GM21619 (cell line): ENCODE measurements around the gene ZBP1.
"Not testable (repeated sequence)": the region's sequence is repeated elsewhere in the genome, so short reads cannot be mapped to it uniquely, and the experiment has no call there.

Source experiments
- ATAC-seq: cut with Tn5 transposase; IDR thresholded peaks from one replicate; pipeline ENCODE4 v1.9.1; 2021; ENCODE audit not compliant: unreplicated experiment

The ZBP1 gene

DNA sequence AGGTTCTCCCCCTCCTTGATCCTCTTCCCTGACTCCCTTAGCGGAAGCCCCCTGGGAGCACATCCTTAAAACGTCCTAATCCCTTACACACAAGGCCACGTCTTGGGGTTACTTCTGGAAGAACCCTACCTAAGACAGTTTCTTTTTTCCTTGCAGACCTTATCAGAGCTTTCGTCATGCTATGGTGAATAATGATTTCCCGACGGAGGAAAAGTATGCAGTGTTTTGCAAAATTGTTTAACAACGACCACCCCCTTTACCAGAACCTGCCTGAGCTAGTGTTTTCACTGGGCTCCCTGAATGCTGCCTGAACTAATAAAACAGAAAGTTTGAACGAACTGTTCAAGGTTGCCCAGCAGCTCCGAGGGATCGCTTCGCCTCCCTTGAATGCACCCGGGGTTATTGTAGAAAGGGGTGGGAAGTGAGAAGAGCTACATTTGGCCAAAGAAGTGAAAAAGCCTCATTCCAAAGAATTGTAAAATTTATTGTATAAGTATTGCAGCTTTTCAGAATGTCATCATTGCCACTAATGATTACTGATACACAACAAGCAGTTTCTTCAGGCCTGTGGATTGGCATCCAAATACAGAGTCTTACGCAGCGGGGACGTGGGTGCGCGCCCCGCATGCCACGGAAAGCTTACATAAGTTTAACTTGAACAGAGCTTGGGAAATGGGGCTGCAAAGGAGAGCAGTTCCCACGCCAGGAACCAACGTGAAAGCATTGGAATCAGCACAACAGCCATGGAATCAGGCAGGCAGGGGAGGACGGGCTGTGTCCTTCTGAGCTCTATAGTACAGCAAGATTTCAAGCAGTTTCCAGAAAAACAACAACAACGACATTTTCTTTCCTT is 27.9 kb upstream of the ZBP1 start:
- ATAC-seq: no peak

DNA sequence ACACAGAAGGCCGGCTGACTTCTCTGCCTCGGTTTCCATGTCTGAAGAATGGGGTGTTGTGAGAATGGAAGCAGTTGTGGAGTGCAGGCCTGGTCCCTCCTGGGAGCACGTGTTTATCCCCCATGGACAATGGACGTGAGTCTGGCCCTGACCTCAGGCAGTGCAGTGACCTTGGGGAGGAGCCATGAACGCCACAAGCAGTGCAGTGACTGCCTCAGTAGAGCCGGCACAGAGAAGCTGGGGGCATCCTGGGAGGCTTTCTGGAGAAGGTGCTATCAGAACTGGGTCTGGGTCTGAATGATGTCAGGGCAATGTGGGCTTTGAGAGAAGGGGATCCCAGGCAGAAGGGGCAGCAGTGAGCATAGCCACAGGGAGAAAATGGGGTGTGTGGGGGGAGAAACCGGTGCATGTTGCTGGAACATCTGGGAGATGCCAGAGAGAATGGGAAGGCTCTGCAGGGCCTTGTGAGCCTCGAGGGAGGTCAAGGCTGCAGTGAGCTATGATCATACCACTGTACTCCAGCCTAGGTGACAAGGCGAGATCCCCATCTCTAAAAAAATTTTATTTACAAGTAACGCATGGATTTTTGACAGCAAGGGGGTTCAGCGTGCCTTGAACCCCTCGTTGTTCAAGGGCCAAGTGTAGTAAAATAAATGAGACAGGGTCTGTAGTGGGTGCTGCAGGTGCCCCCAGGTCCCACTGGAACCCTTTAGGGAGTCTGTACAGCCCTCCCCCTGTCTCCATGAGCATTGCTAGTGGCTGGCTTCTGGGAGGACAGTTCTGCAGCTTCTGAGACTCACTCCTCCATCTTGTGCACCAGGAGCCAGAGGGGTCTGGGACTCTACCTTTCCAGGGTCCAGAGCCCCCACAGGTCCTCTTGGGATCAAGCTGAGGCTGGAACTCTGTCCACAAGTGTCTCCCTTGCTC is 27.0 kb upstream of the ZBP1 start:
- no peak for ATAC-seq

DNA sequence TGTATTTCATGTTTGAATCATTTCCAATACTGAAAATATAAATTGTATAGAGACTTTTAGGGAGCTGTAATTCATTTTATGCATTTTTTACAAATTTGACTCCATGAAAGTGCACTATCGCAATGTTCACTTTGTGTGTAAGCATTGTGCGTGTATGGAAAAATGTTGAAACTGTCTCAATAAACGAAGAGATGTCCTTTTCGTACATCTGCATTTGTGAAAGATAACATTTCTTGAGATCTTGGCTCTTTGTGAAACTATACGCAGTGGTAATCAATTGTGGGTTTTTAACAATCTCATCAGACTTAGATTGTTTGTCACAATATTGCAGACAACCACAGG is 18.6 kb upstream of the ZBP1 start:
- ATAC-seq: no peak

DNA sequence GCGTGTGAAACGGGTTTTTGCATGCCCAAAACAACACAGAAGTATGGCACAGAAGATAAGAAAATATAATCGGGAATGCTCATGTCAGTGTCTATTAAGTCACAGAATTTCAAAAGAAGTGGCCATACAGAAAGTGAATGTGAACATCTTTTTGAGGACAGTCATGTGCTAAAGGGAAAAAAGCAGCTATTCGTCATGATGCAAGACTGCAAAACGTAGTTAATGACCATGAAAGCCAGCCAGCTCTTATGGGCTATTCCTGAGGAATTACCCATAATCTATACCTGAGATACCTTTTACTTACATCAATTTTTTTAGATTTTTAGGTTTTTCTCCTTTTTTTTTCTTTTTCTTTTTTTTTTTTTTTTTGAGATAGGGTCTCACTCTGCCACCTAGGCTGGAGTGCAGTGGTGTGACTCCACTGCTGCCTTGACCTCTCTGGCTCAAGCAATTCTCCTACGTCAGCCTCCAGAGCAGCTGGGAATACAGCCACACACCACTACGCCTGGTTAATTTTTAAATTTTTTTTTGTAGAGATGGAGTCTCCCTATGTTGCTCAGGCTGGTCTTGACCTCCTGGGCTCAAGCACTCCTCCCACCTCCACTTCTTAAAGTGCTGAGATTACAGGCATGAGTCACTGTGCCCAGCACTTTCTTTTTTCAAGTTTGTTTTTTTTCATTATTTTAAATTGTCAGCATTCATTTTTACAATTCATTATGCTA is 18.1 kb upstream of the ZBP1 start:
- ATAC-seq: no peak

DNA sequence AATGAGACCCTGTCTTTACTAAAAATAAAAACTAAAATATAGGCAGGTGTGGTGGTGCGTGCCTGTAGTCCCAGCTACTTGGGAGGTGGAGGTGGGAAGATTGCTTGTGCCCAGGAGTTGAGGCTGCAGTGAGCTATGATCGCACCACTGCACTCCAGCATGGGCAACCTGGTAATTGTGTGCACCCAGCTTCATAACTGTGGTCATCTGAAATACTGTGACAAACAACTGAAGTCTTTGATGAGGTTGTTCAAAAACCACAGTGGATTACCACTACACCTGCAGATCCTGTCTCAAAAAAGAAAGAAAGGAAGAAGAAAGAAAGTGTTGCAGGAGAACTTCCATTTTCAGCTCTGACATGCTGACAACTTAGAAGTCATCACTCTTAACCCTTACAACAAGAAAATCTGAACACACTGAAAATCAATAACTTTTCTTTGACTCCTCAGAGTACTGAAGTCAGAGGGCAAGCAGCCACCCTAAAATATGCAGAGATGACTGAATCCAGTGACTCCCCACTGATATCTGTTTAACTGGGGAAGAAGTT is 13.8 kb upstream of the ZBP1 start:
- no peak for ATAC-seq

DNA sequence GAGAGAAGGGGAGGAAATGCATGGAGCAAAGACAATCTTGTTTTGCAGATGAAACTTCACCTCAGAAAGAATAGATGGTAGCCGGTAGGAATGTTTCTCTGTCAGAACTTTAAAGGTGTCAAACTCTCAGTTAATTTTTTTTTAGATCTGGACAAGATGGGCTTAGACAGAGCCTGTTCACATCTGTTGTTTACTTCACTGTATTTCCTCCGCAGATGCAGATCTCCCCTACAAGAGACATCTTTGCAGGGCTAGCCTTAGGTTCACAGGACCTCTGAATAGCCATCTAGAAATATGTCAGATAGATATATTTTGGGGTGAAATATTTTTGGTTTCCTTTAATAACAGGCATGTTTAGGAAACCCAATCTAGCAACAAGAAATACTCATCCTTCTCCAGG is 12.1 kb upstream of the ZBP1 start:
- ATAC-seq: no peak

DNA sequence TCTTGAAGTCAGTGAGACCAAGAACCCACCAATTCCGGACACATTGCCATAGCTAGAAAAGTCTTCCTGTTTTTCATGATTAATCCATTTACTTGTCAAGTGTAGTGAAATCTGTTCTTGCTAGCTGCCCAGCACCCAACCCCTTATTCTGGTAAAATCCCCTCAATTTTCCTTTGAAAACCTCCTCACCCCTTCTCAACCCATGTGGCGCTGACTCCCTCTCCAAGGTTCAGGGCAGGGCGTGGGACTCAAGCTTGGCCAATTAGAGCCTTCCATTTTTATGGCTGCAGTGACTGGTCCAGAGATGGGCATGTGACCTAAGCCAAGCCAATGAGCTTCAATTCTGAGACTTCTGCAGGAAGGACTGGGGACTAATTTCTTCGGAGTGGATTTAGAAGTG is 9.8 kb upstream of the ZBP1 start:
- ATAC-seq: no peak

DNA sequence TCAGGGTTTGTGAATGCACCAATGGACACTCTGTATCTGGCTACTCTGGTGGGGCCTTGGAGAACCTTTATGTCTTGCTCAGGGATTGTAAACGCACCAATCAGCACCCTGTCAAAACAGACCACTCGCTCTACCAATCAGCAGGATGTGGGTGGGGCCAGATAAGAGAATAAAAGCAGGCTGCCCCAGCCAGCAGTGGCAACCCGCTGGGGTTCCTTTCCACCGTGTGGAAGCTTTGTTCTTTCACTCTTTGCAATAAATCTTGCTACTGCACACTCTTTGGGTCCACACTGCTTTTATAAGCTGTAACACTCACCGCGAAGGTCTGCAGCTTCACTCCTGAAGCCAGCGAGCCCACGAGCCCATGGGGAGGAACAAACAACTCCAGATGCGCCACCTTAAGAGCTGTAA is 9.3 kb upstream of the ZBP1 start:
- ATAC-seq: not testable (repeated sequence)

DNA sequence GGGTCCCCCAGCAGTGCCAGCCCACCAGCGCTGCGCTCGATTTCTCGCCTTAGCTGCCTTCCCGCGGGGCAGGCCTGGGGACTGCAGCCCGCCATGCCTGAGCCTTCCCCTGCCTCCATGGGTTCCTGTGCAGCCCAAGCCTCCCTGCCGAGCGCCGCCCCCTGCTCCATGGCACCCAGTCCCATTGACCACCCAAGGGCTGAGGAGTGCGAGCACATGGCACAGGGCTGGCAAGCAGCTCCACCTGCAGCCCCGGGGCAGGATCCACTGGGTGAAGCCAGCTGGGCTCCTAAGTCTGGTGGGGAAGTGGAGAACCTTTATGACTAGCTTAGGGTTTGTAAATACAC is 8.7 kb upstream of the ZBP1 start:
- ATAC-seq: not testable (repeated sequence)

DNA sequence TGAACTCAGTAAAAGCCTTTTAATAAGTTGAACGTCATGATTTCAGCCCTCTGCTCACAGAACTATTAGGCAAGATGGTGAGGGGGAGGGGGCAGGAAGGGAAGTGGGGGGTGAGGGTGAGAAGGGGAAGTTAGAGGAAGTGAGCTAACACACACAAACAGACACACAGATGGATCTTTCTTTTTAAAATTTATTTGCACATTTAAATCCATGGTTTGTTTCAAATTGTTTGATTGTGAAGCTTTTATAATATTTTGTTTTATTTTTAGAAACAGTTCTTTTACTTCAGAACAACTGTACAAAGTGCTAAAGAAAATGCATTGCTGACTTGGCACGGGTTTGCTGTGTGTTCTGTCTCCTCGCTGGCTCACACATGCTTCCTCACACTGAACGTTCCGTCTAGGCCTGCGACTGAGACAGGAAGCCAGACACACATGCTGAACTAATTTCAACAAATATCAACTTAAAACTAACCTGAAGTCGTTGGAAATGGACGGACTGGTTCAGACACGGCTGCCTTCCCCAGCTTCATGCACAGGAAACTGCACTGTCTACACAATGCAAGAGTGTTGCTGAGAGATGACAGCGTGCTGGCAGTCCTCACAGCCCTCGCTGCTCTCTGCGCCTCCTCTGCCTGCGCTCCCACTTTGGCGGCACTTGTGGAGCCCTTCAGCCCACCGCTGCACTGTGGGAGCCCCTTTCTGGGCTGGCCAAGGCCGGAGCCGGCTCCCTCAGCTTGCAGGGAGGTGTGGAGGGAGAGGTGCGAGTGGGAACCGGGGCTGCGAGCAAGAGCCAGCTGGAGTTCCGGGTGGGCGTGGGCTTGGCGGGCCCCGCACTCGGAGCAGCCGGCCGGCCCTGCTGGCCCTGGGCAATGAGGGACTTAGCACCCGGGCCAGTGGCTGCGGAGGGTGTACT is 8.1 kb upstream of the ZBP1 start:
- ATAC-seq: no peak

DNA sequence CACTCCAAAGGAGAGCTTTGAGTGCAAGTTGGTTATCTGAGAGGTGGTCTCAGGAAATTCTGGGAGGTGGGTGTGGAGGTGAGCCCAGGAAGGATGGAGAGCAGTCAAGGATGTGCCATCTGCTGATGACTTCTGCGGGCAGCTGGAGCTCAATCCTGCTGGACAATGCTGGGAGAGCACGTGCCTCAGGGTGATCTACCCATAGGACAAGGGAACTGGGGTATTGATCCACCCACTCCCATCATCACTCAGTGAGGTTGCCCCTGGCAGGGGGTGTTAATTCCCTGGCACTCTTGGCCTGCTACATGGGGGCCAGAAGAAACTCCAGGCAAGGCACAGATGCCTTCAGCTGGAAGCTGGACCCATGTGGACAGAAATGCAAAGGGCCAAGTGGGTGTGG is 7.1 kb upstream of the ZBP1 start:
- no peak for ATAC-seq

DNA sequence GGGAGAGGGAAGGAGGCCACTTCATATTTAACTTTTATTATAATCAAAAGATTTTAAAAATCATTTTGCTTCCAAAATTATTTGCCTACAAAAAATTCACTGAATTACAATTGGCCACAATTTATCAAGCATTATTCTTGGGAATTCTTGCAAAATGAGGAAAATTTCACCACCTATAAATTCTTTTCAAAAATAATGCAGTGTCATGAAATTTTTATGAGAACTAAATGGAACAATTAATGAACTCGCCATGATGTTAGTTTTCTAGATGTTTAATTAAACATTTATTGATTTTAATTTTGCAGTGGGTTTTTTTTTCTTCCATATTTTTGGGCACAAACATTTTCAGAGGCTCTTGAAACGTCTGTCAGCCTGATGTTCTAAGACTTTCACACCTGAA is 5.8 kb upstream of the ZBP1 start:
- ATAC-seq: no peak

DNA sequence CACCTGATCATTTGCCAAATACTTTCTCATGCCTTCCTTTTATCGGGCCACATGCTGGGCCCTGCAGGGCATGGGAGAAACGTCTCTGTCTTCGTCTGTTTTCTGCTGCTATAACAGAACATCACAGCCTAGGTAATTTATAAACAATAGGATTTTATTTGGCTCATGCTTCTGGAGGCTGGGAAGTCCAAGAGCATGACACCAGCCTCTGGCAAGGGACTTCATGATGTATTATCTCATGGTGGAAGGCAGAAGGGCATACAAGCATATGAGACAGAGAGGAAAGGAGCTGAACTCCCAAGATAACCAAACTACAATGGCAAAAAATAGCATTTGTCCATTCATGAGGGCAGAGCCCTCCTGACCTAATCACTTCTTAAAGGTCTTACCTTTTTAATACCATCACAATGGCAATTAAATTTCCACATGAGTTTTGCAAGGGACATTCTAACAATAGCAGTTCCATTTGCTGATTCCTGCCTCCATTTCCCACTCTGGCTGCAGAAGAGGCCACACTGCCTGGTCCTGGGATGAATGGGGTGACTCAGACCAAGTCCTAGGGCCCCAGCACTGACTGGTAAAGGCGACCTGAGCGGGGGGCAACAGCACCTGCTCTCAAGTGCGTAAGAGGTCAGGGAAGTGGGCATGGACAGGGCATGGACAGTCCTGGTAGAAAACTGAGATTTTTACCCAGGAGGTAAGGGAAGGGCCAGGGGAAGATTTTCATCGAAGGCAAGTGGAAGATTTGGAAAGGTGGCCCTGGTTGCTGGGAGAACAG is 5.1 kb upstream of the ZBP1 start:
- ATAC-seq: no peak

DNA sequence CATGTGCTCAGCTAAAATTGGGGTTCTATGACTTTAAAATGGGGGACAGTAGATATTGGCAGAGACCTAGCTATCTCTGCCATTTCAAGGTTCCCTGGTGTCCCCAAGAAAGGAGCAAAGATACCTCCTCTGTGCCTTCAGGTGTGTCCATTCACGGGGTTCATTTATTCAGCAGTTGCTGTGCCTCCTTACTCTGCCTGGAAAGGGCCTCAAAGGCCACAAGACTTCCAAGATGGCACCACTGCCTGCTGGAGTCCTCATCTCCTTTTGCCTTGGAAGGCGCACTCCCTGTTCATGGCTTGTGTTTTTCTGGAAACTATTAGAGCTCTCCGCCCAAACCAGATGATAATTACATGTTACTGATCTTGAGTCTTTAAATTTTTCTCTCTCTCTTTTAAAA is 3.9 kb upstream of the ZBP1 start:
- ATAC-seq: no peak

DNA sequence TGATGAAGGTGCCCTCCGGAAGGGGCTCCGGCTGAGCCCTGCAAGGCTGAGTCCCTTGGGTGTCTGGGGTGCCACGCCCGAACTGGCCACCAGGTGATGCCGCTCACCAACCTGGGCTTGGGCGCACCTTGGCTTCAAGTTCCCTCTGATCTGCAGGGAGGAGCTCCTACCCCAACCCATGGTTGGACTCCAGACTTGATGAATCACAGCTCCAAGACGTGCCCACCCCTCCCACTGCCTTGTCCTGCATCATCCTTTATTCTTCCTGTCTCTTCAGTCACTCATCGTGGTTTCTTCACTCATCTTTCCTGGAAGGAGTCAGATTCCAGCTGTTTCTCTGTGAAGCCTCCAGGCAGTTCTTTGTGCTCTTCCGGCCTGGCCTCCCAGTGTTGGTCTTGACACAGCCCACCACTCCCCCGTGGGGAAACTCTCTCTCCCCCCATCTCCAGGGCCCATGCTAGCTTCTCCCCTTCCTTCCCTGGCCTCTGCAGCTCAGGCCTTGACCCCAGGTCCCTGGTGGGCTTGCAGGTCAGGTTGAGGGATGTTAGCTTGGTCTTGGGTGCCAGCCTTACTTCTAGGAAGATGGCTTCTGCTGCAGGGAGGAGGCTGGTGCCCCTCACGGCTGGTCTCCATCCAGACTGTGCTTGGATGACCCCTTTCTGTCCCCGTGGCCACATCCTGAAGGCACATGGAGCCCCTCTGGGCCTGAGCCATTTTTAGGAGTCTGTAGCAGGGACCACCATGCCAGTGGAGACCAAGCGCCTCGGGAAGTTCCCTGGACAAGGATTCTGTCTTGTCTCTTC is 2.6 kb upstream of the ZBP1 start:
- ATAC-seq: no peak

DNA sequence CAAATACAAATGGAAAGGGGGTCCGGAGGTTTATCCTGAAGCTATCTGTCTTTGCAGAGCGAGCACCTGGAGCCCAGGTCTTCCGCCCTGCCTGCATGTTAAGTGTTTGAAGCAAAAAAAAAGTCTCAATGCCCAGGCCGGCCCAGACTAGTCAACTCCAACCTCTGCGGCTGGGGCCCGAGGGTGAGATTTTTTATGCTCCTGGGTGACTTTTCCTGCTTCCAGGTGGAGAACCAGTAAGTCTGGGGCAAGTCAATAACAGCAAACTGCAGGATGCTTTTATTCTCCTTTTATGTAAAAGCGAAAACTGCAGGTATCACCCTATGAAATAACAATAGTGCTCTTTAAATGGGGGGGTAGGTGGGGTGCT is 2.0 kb upstream of the ZBP1 start:
- no peak for ATAC-seq

DNA sequence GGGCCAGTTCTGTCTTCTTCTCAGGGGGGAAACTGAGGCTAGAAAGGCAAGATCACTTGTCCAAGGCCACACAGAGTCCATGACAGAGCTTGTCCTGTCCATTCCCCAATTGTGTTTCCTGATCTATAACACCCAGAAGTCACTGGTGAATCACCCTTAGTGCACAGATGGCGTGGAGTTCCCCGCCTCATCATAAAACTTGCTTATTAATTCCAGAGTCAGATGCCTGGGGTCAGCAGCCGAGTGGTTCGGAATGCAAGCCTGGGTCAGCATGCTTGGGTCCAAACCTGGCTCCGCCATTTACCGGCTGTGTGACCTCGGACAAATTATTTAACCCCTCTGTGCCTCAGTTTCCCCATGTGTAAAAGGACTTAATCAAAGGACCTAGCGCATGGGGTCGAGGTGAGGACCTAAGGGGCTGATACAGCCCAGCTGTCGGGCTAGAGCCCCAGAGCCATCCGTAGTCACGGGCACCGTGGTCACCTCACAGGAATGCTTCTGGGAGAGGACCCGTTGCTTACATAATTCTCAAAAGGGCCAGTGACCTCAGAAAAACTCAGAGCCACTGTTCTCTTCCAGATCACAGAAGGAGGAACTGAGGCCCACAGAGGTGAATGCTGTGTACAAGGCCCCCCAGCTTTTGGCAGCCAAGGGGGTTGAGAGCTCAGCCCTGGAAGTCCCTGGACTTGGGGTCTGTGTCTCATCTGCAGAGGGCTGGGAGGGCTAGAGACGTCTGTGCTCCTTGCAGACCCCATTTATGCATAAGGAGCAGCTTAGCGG is 1.4 kb upstream of the ZBP1 start:
- no peak for ATAC-seq

DNA sequence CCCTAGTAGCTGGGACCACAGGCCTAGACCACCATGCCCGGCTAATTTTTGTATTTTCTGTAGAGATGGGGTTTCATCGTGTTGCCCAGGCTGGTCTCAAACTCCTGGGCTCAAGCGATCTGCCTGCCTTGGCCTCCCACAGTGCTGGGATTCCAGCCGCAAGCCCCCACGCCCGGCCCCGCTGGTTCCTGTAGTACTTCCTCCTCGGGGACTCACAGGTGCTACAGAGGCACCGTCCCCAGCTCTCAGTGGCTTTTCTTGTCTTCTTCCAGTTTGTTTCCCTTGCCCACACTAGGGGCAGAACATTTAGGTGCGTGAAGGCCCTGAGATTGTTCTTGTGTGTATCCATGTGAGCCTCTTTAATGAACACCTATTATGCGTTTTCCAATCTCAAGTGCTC is 773 bp upstream of the ZBP1 start:
- ATAC-seq: no peak
